IMR-90 (cell line): ENCODE data around the gene DUSP22. TPM values are rescaled to one million over a fixed set of nuclear protein-coding genes. Genes with fewer than 3 reads are reported as not detected.

Experiments
- ATAC-seq: fragments of 200-7000 bp; cut with Tn5 transposase; 2 replicates; pipeline ENCODE4 v1.9.1; 2020; ENCODE audit warnings: low read depth, mild to moderate bottlenecking, moderate library complexity
- BruUV-seq: library from RNA; stranded (reverse); fragments of 400-500 nt; replicated peaks from 2 replicates; lab custom pipeline; 2021; lab: Mats Ljungman, UMichigan
- CTCF ChIA-PET: fragments of 300-600 bp; formaldehyde crosslinking; extraction: SDS; loops from one replicate; lab custom pipeline; 2021; ENCODE audit warnings: antibody characterized with exemption; lab: Yijun Ruan, JAX
- POLR2A ChIA-PET: fragments of 300-600 bp; sonication (Branson Sonifier 250); formaldehyde crosslinking; loops from one replicate; lab custom pipeline; 2022; ENCODE audit warnings: antibody characterized with exemption; ENCODE audit not compliant: unreplicated experiment; lab: Charles Lee
- DNase-seq: peaks from one replicate; pipeline ENCODE4 v3.0.0; 2013
- H2AFZ ChIP-seq: replicated peaks from 2 replicates; pipeline ENCODE3; 2013; ENCODE audit warnings: low read length, mild to moderate bottlenecking; ENCODE audit not compliant: poor library complexity
- H2AK5ac ChIP-seq: 2 replicates; pipeline ENCODE4 v1.6.1; 2013; ENCODE audit warnings: low read depth, low read length, inconsistent platforms
- H2AK9ac ChIP-seq: replicated peaks from 2 replicates; pipeline ENCODE3; 2013; ENCODE audit warnings: mild to moderate bottlenecking, low read depth, low read length, moderate library complexity; ENCODE audit not compliant: poor library complexity
- H2BK120ac ChIP-seq: 2 replicates; pipeline ENCODE4 v1.6.1; 2013; ENCODE audit warnings: low read depth, low read length, inconsistent platforms
- H2BK15ac ChIP-seq: 3 replicates; pipeline ENCODE4 v1.6.1; 2013; ENCODE audit warnings: low read depth, low read length, inconsistent platforms
- H2BK20ac ChIP-seq: 2 replicates; pipeline ENCODE4 v1.6.1; 2013; ENCODE audit warnings: low read depth, mild to moderate bottlenecking, inconsistent platforms, low read length, moderate library complexity
- H2BK5ac ChIP-seq: 2 replicates; pipeline ENCODE4 v1.6.1; 2013; ENCODE audit warnings: mild to moderate bottlenecking, low read depth, low read length, inconsistent platforms; ENCODE audit not compliant: poor library complexity, severe bottlenecking
- H3K14ac ChIP-seq: replicated peaks from 2 replicates; pipeline ENCODE4 v1.6.1; 2013; ENCODE audit warnings: low read depth, low read length, inconsistent platforms
- H3K18ac ChIP-seq: 2 replicates; pipeline ENCODE4 v1.6.1; 2013; ENCODE audit warnings: low read depth, low read length, control low read depth
- H3K23ac ChIP-seq: 2 replicates; pipeline ENCODE4 v1.6.1; 2013; ENCODE audit warnings: low read depth, low read length, inconsistent platforms
- H3K27ac ChIP-seq: 2 replicates; pipeline ENCODE4 v1.5.1; 2013; ENCODE audit warnings: mild to moderate bottlenecking, control low read depth, low read length; ENCODE audit not compliant: insufficient read depth
- H3K27me3 ChIP-seq: 2 replicates; pipeline ENCODE4 v1.6.1; 2013; ENCODE audit warnings: low read length; ENCODE audit not compliant: control insufficient read depth, insufficient read depth
- H3K36me3 ChIP-seq: 2 replicates; pipeline ENCODE4 v1.6.1; 2013; ENCODE audit warnings: low read length, mixed read lengths; ENCODE audit not compliant: control insufficient read depth, insufficient read depth
- H3K4ac ChIP-seq: 2 replicates; pipeline ENCODE4 v1.6.1; 2013; ENCODE audit warnings: low read depth, low read length, inconsistent platforms
- H3K4me1 ChIP-seq: 2 replicates; pipeline ENCODE4 v1.6.1; 2013; ENCODE audit warnings: low read length, mixed read lengths; ENCODE audit not compliant: control insufficient read depth, insufficient read depth
- H3K4me2 ChIP-seq: 2 replicates; pipeline ENCODE4 v1.6.1; 2013; ENCODE audit warnings: low read depth, mild to moderate bottlenecking, control low read depth, low read length, moderate library complexity
- H3K4me3 ChIP-seq: 2 replicates; pipeline ENCODE4 v1.5.1; 2013; ENCODE audit warnings: low read depth, mild to moderate bottlenecking, control low read depth, low read length, moderate library complexity; ENCODE audit not compliant: insufficient read depth
- H3K56ac ChIP-seq: 2 replicates; pipeline ENCODE4 v1.6.1; 2013; ENCODE audit warnings: low read length, inconsistent platforms; ENCODE audit not compliant: insufficient read depth; ENCODE audit errors: extremely low read depth
- H3K79me1 ChIP-seq, 2 experiments: 2 replicates each; pipeline ENCODE4 v1.6.1; 2013; ENCODE audit warnings: low read length in 2 of 2, inconsistent platforms in 1 of 2, low read depth in 1 of 2
- H3K9ac ChIP-seq: 2 replicates; pipeline ENCODE4 v1.6.1; 2013; ENCODE audit warnings: low read depth, low read length, control low read depth
- H3K9me1 ChIP-seq: 2 replicates; pipeline ENCODE4 v1.6.1; 2013; ENCODE audit warnings: low read length, inconsistent platforms; ENCODE audit not compliant: insufficient read depth
- H3K9me3 ChIP-seq: 2 replicates; pipeline ENCODE4 v1.6.1; 2013; ENCODE audit warnings: low read length; ENCODE audit not compliant: control insufficient read depth, insufficient read depth
- H4K20me1 ChIP-seq: 2 replicates; pipeline ENCODE4 v1.6.1; 2013; ENCODE audit warnings: low read length, inconsistent platforms; ENCODE audit not compliant: insufficient read depth
- H4K5ac ChIP-seq: 2 replicates; pipeline ENCODE4 v1.6.1; 2013; ENCODE audit warnings: mild to moderate bottlenecking, low read depth, low read length, control low read depth
- H4K8ac ChIP-seq, 2 experiments: 2 replicates each; pipeline ENCODE4 v1.6.1; 2013; ENCODE audit warnings: low read depth in 2 of 2, low read length in 2 of 2, control low read depth in 1 of 2, inconsistent platforms in 1 of 2
- H4K91ac ChIP-seq: 2 replicates; pipeline ENCODE4 v1.6.1; 2013; ENCODE audit warnings: low read depth, low read length, inconsistent platforms; ENCODE audit not compliant: insufficient read depth
- BHLHE40 ChIP-seq: fragments of 150-350 bp; IDR thresholded peaks from 2 replicates; pipeline ENCODE4 v1.6.1; 2016; ENCODE audit warnings: mild to moderate bottlenecking, low read depth, low read length
- CEBPB ChIP-seq: IDR thresholded peaks from 2 replicates; pipeline ENCODE4 v1.6.1; 2012; ENCODE audit warnings: low read depth, low read length, improper control_type of control experiment
- CHD1 ChIP-seq: IDR thresholded peaks from 2 replicates; pipeline ENCODE4 v1.6.1; 2012; ENCODE audit warnings: low read depth, low read length, improper control_type of control experiment
- FOS ChIP-seq: fragments of 150-350 bp; IDR thresholded peaks from 2 replicates; pipeline ENCODE4 v1.6.1; 2016; ENCODE audit warnings: low read depth, low read length
- MAFK ChIP-seq: IDR thresholded peaks from 2 replicates; pipeline ENCODE4 v1.6.1; 2012; ENCODE audit warnings: low read depth, low read length, improper control_type of control experiment
- MAZ ChIP-seq: IDR thresholded peaks from 2 replicates; pipeline ENCODE4 v1.6.1; 2012; ENCODE audit warnings: low read depth, mild to moderate bottlenecking, low read length, improper control_type of control experiment, moderate library complexity, borderline replicate concordance
- MXI1 ChIP-seq: IDR thresholded peaks from 2 replicates; pipeline ENCODE4 v1.6.1; 2012; ENCODE audit warnings: low read depth, mild to moderate bottlenecking, low read length, moderate library complexity, borderline replicate concordance
- NFE2L2 ChIP-seq: fragments of 150-350 bp; IDR thresholded peaks from 2 replicates; pipeline ENCODE4 v1.6.1; 2016; ENCODE audit warnings: low read depth, mild to moderate bottlenecking, low read length
- POLR2A ChIP-seq: IDR thresholded peaks from 2 replicates; pipeline ENCODE4 v1.6.1; 2012; ENCODE audit warnings: mild to moderate bottlenecking, low read depth, low read length
- RAD21 ChIP-seq: IDR thresholded peaks from 2 replicates; pipeline ENCODE4 v1.6.1; 2012; ENCODE audit warnings: low read length, improper control_type of control experiment
- RCOR1 ChIP-seq: IDR thresholded peaks from 2 replicates; pipeline ENCODE4 v1.6.1; 2012; ENCODE audit warnings: mild to moderate bottlenecking, low read length, improper control_type of control experiment; ENCODE audit not compliant: insufficient replicate concordance
- RFX5 ChIP-seq: IDR thresholded peaks from 2 replicates; pipeline ENCODE4 v1.8.0; 2012; ENCODE audit warnings: low read depth, mild to moderate bottlenecking, low read length, moderate library complexity
- SMC3 ChIP-seq: fragments of 150-350 bp; IDR thresholded peaks from 2 replicates; pipeline ENCODE4 v1.6.1; 2016; ENCODE audit warnings: low read depth, mild to moderate bottlenecking, antibody characterized with exemption, low read length, moderate library complexity
- WGBS, 2 experiments: methylation state at CpG; one replicate each; pipeline versions ENCODE4 v1.1.5 to v1.1.7; 2013; ENCODE audit warnings: missing lambda C conversion rate in 2 of 2; ENCODE audit not compliant: insufficient read length in 1 of 2; ENCODE audit errors: extremely low coverage in 2 of 2; 5-methylcytosine and 5-hydroxymethylcytosine counted together
- dilution Hi-C: fragments of 300-500 bp; cut with HindIII; formaldehyde crosslinking; loops from one replicate; pipeline ENCODE4 v1.14.3; 2018; ENCODE audit warnings: low sequenced_read_pairs; ENCODE audit not compliant: unreplicated experiment
- in situ Hi-C: fragments of 300-500 bp; cut with MboI; formaldehyde crosslinking; loops from 3 replicates; pipeline ENCODE4 v1.14.3; 2019; ENCODE audit warnings: low sequenced_read_pairs, inconsistent platforms, mixed read lengths
- intact Hi-C: fragments of 100-400 bp; cut with micrococcal nuclease; formaldehyde crosslinking; loops from 2 replicates; pipeline ENCODE4 v1.10.0; 2022
- polyA plus RNA-seq, 3 experiments: library from polyadenylated mRNA; depleted of rRNA; stranded (reverse); fragments of >200 nt; gene quantifications; 2 replicates each; pipeline ENCODE4 v1.2.3, GENCODE V29; 2012; ENCODE audit warnings: low replicate concordance in 1 of 3
- total RNA-seq: library from RNA; depleted of rRNA; stranded (reverse); fragments of >200 nt; gene quantifications from 2 replicates; pipeline ENCODE4 v1.2.3, GENCODE V29; 2012
- TF ChIP-seq, protein P1 (sequence below): fragments of 150-350 bp; IDR thresholded peaks from 2 replicates; pipeline ENCODE4 v1.6.1; 2016; ENCODE audit warnings: low read depth, mild to moderate bottlenecking, low read length, moderate library complexity, borderline replicate concordance
- TF ChIP-seq, protein P2 (sequence below): fragments of 150-350 bp; IDR thresholded peaks from 2 replicates; pipeline ENCODE4 v1.6.1; 2017; ENCODE audit warnings: mild to moderate bottlenecking, antibody characterized with exemption, low read length, low read depth
- TF ChIP-seq, protein P3 (sequence below): conservative IDR thresholded peaks from 2 replicates; pipeline ENCODE4 v1.5.1; 2012; ENCODE audit warnings: mild to moderate bottlenecking, low read depth, low read length, improper control_type of control experiment

DUSP22 gene
- total and polyA plus RNA-seq, 2 of the 4 experiments (the other 2 are of a cell fraction) = 7.1 to 8.2 TPM

DNA sequence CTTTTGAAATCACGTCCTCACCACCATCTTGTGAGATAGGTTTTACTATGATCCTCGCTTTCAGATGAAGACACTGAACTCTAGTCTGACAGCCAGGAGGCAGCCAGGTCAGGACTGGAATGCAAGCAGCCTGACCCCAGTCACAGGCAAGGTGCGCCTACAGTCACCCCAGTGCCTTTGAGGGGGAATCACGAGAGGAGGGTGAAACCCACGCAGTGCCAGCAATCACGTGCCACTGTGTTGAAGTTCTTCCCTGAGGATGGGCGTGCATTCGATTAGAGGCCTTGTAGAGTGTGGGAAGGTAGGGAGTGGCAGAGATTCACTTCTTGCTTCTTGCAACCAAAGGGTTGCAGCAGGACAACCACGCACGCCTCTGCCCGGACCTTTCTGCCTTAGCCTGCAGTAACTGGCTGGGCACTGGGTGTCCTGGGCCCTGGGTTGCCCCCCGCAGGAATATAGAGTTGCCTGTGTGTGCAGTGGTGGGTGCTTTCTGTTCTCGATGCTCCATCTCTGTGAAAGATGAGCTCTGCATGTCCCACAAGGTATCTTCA lies 65.6 kb downstream of the DUSP22 start:
- ChIA-PET POLR2A (no interaction called here), CTCF (no interaction called here)
- Histone ChIP-seq H3K56ac (no peak overlapping the region), H3K9me3 (peaks cover 17% of the 10 kb centered on the region; the same call in 1 of the 2 replicates), H3K36me3 (no peaks in the 10 kb centered on the region), H3K18ac (no peak overlapping the region), H2AK9ac (no peak overlapping the region), H2BK20ac (no peak overlapping the region), H3K79me1 (no peaks in the 10 kb centered on the region), H3K27ac (no peak overlapping the region), H2AFZ (no peak overlapping the region), H3K4me3 (no peak overlapping the region), H3K27me3 (no peaks in the 10 kb centered on the region), H4K8ac (no peak overlapping the region), H3K4ac (no peak overlapping the region), H2BK120ac (no peak overlapping the region), H4K91ac (no peak overlapping the region), H4K5ac (no peak overlapping the region), H3K23ac (no peak overlapping the region), H2BK15ac (no peak overlapping the region), H3K9me1 (no peaks in the 10 kb centered on the region), H3K9ac (no peak overlapping the region), H4K20me1 (no peaks in the 10 kb centered on the region), H2BK5ac (no peak overlapping the region), H3K4me1 (no peaks in the 10 kb centered on the region), H2AK5ac (no peak overlapping the region), H3K14ac (no peak overlapping the region), H3K4me2 (no peak overlapping the region)
- 65% methylated on average over 10 of the region's 13 CpGs; no CpG with 5 or more reads in 1 of the 2 experiments for WGBS, 2 experiments
- in situ Hi-C loops = no loop called here
- DNase-seq = no peak
- TF ChIP-seq, protein P1, sequence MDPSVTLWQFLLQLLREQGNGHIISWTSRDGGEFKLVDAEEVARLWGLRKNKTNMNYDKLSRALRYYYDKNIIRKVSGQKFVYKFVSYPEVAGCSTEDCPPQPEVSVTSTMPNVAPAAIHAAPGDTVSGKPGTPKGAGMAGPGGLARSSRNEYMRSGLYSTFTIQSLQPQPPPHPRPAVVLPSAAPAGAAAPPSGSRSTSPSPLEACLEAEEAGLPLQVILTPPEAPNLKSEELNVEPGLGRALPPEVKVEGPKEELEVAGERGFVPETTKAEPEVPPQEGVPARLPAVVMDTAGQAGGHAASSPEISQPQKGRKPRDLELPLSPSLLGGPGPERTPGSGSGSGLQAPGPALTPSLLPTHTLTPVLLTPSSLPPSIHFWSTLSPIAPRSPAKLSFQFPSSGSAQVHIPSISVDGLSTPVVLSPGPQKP = no peak
- TF ChIP-seq NFE2L2 (no peak), CEBPB (no peak), POLR2A (no peak), BHLHE40 (no peak), MAFK (no peak), MAZ (no peak), RAD21 (no peak), SMC3 (no peak), RFX5 (no peak), CHD1 (no peak), RCOR1 (no peak), FOS (no peak), MXI1 (no peak)
- TF ChIP-seq, protein P2, sequence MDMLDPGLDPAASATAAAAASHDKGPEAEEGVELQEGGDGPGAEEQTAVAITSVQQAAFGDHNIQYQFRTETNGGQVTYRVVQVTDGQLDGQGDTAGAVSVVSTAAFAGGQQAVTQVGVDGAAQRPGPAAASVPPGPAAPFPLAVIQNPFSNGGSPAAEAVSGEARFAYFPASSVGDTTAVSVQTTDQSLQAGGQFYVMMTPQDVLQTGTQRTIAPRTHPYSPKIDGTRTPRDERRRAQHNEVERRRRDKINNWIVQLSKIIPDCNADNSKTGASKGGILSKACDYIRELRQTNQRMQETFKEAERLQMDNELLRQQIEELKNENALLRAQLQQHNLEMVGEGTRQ = no peak
- TF ChIP-seq, protein P3, sequence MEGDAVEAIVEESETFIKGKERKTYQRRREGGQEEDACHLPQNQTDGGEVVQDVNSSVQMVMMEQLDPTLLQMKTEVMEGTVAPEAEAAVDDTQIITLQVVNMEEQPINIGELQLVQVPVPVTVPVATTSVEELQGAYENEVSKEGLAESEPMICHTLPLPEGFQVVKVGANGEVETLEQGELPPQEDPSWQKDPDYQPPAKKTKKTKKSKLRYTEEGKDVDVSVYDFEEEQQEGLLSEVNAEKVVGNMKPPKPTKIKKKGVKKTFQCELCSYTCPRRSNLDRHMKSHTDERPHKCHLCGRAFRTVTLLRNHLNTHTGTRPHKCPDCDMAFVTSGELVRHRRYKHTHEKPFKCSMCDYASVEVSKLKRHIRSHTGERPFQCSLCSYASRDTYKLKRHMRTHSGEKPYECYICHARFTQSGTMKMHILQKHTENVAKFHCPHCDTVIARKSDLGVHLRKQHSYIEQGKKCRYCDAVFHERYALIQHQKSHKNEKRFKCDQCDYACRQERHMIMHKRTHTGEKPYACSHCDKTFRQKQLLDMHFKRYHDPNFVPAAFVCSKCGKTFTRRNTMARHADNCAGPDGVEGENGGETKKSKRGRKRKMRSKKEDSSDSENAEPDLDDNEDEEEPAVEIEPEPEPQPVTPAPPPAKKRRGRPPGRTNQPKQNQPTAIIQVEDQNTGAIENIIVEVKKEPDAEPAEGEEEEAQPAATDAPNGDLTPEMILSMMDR = no peak
- BruUV-seq = no TSS peak
- ATAC-seq = no peak
- intact Hi-C loops = no loop called here
- dilution Hi-C loops = no loop called here
